H9 (cell line): ENCODE results near the gene HEXA. TPM values are rescaled to one million over a fixed set of nuclear protein-coding genes. Genes with fewer than 3 reads are reported as not detected.

ENCODE experiments used
- DNase-seq: peaks from one replicate; pipeline ENCODE4 v3.0.0-alpha.2; 2017
- H2AFZ ChIP-seq: one replicate; pipeline ENCODE4 v1.6.1; 2013; ENCODE audit warnings: mild to moderate bottlenecking, low read length, control low read depth, moderate library complexity
- H2AK5ac ChIP-seq: 2 replicates; pipeline ENCODE4 v1.6.1; 2013; ENCODE audit warnings: low read length, control low read depth, mixed read lengths; ENCODE audit not compliant: insufficient read length
- H2BK120ac ChIP-seq: one replicate; pipeline ENCODE4 v1.6.1; 2013; ENCODE audit warnings: low read depth, mild to moderate bottlenecking, low read length, control low read depth, inconsistent platforms; ENCODE audit not compliant: poor library complexity, severe bottlenecking
- H2BK12ac ChIP-seq: 2 replicates; pipeline ENCODE4 v1.6.1; 2013; ENCODE audit warnings: low read length, control low read depth, mixed read lengths, low read depth; ENCODE audit not compliant: insufficient read length
- H2BK15ac ChIP-seq: 2 replicates; pipeline ENCODE4 v1.6.1; 2013; ENCODE audit warnings: low read depth, low read length, control low read depth
- H2BK20ac ChIP-seq: one replicate; pipeline ENCODE4 v1.6.1; 2013; ENCODE audit warnings: low read depth, mild to moderate bottlenecking, low read length, control low read depth, inconsistent platforms; ENCODE audit not compliant: poor library complexity, severe bottlenecking
- H2BK5ac ChIP-seq: 2 replicates; pipeline ENCODE4 v1.6.1; 2013; ENCODE audit warnings: low read length, control low read depth, mixed read lengths; ENCODE audit not compliant: insufficient read length
- H3K14ac ChIP-seq: 2 replicates; pipeline ENCODE4 v1.6.1; 2013; ENCODE audit warnings: low read length, control low read depth; ENCODE audit not compliant: insufficient read depth
- H3K18ac ChIP-seq: 2 replicates; pipeline ENCODE4 v1.6.1; 2013; ENCODE audit warnings: low read depth, mild to moderate bottlenecking, mixed read lengths, low read length, control low read depth; ENCODE audit not compliant: insufficient read length
- H3K23ac ChIP-seq: 2 replicates; pipeline ENCODE4 v1.6.1; 2013; ENCODE audit warnings: low read length, control low read depth, mixed read lengths, low read depth; ENCODE audit not compliant: insufficient read length
- H3K23me2 ChIP-seq: 2 replicates; pipeline ENCODE4 v1.6.1; 2013; ENCODE audit warnings: low read depth, mild to moderate bottlenecking, mixed read lengths, low read length, control low read depth; ENCODE audit not compliant: insufficient read length, poor library complexity, severe bottlenecking
- H3K27ac ChIP-seq: 2 replicates; pipeline ENCODE4 v1.5.1; 2013; ENCODE audit warnings: low read length, control low read depth, mixed read lengths, low read depth; ENCODE audit not compliant: insufficient read length
- H3K27me3 ChIP-seq: 2 replicates; pipeline ENCODE4 v1.6.1; 2013; ENCODE audit warnings: low read length, control low read depth, inconsistent platforms; ENCODE audit not compliant: insufficient read depth
- H3K4ac ChIP-seq: 2 replicates; pipeline ENCODE4 v1.6.1; 2013; ENCODE audit warnings: low read depth, mild to moderate bottlenecking, control low read depth, inconsistent platforms, low read length, moderate library complexity
- H3K4me1 ChIP-seq: 2 replicates; pipeline ENCODE4 v1.6.1; 2013; ENCODE audit warnings: low read length, control low read depth, inconsistent platforms; ENCODE audit not compliant: insufficient read depth
- H3K4me2 ChIP-seq: 2 replicates; pipeline ENCODE4 v1.6.1; 2013; ENCODE audit warnings: low read length, control low read depth, mixed read lengths; ENCODE audit not compliant: insufficient read length, insufficient read depth
- H3K56ac ChIP-seq: 2 replicates; pipeline ENCODE4 v1.6.1; 2013; ENCODE audit warnings: low read depth, mild to moderate bottlenecking, mixed read lengths, low read length, control low read depth; ENCODE audit not compliant: insufficient read length
- H3K79me1 ChIP-seq: 2 replicates; pipeline ENCODE4 v1.6.1; 2013; ENCODE audit warnings: low read depth, mild to moderate bottlenecking, moderate library complexity, low read length, control low read depth, inconsistent platforms; ENCODE audit not compliant: insufficient read depth, poor library complexity, severe bottlenecking
- H3K79me2 ChIP-seq: 2 replicates; pipeline ENCODE4 v1.6.1; 2013; ENCODE audit warnings: low read length, control low read depth, inconsistent platforms; ENCODE audit not compliant: insufficient read depth
- H3K9ac ChIP-seq: 2 replicates; pipeline ENCODE4 v1.6.1; 2013; ENCODE audit warnings: low read length, control low read depth, mixed read lengths; ENCODE audit not compliant: insufficient read length; ENCODE audit errors: extremely low read depth
- H3K9me3 ChIP-seq: one replicate; pipeline ENCODE4 v1.6.1; 2013; ENCODE audit warnings: low read depth, low read length, inconsistent platforms; ENCODE audit not compliant: control insufficient read depth
- H3T11ph ChIP-seq: one replicate; pipeline ENCODE4 v1.6.1; 2013; ENCODE audit warnings: mild to moderate bottlenecking, low read length, control low read depth, inconsistent platforms
- H4K20me1 ChIP-seq: one replicate; pipeline ENCODE4 v1.6.1; 2013; ENCODE audit not compliant: control insufficient read depth, insufficient read length, insufficient read depth
- H4K5ac ChIP-seq: 2 replicates; pipeline ENCODE4 v1.6.1; 2013; ENCODE audit warnings: low read depth, mild to moderate bottlenecking, mixed read lengths, low read length, control low read depth; ENCODE audit not compliant: insufficient read length
- H4K8ac ChIP-seq: replicated peaks from 2 replicates; pipeline ENCODE4 v1.6.1; 2013; ENCODE audit warnings: low read length, control low read depth, mixed read lengths, low read depth; ENCODE audit not compliant: insufficient read length
- H4K91ac ChIP-seq: 2 replicates; pipeline ENCODE4 v1.6.1; 2013; ENCODE audit warnings: low read depth, mild to moderate bottlenecking, moderate library complexity, mixed read lengths, low read length, control low read depth; ENCODE audit not compliant: insufficient read length
- H3K27ac Mint-ChIP-seq, 3 experiments: 2 replicates in 2 of 3; 3 replicates in 1 of 3; pipeline ENCODE4 v1.8.0; 2020 to 2021; ENCODE audit warnings: mixed read lengths in 3 of 3, mild to moderate bottlenecking in 1 of 3, moderate library complexity in 1 of 3
- H3K27me3 Mint-ChIP-seq: 2 replicates; pipeline ENCODE4 v1.8.0; 2021; ENCODE audit warnings: low read depth, mild to moderate bottlenecking, moderate library complexity, mixed read lengths
- H3K36me3 Mint-ChIP-seq, 3 experiments: 2 replicates in 2 of 3; 3 replicates in 1 of 3; pipeline ENCODE4 v1.8.0; 2020 to 2021; ENCODE audit warnings: low read depth in 3 of 3, mixed read lengths in 3 of 3; ENCODE audit not compliant: insufficient read depth in 1 of 3
- H3K4me1 Mint-ChIP-seq, 2 experiments: 2 replicates each; pipeline ENCODE4 v1.8.0; 2020; ENCODE audit warnings: mixed read lengths in 2 of 2
- H3K4me3 Mint-ChIP-seq, 2 experiments: 2 replicates in 1 of 2; 3 replicates in 1 of 2; pipeline ENCODE4 v1.8.0; 2020 to 2021; ENCODE audit warnings: mild to moderate bottlenecking in 2 of 2, mixed read lengths in 2 of 2, moderate library complexity in 1 of 2
- H3K9me3 Mint-ChIP-seq, 2 experiments: 2 replicates in 1 of 2; 3 replicates in 1 of 2; pipeline ENCODE4 v1.8.0; 2020; ENCODE audit warnings: mild to moderate bottlenecking in 2 of 2, mixed read lengths in 2 of 2, moderate library complexity in 1 of 2
- WGBS: extraction: QIAGEN DNeasy Blood & Tissue Kit; methylation state at CpG from one replicate; pipeline ENCODE4 v1.1.7; 2013; ENCODE audit warnings: missing lambda C conversion rate, low lambda C conversion rate, mixed read lengths; ENCODE audit not compliant: insufficient read length; ENCODE audit errors: extremely low coverage; 5-methylcytosine and 5-hydroxymethylcytosine counted together
- total RNA-seq: library from RNA; stranded (reverse); gene quantifications from 2 replicates; pipeline ENCODE4 v1.2.1, GENCODE V29; 2021
- TF ChIP-seq, protein P1 (sequence below): fragments of 200-600 bp; sonication (generic); conservative IDR thresholded peaks from 3 replicates; pipeline ENCODE4 v1.8.0; 2021; ENCODE audit warnings: antibody characterized with exemption, mild to moderate bottlenecking

HEXA gene
- total RNA-seq, 1 experiment from 2014 or later: 54.7 TPM

DNA sequence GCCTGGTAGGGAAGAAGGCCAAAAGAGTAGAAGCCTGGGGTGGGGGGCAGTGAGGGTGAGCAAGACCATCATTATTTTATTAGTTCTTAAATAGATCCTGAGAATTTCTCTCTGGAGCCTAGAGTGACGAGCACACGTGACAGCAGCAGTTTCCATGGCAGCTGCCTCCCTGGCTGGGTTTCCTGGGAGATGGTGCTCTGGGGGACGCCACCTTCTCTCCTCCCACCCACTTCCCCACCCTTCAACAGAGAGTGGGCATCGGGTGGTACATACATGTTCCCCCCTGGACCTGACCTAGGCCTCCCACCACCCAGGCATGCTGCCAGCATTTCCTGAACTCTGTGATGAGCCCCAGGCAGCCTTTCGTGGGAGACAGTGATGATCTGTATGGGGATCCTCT lies 68.8 kb downstream of the HEXA start:
- Histone ChIP-seq H3K14ac (no peak overlapping the region), H3K23me2 (no peaks in the 10 kb centered on the region), H3K18ac (no peak overlapping the region), H3K79me1 (no peaks in the 10 kb centered on the region), H3K27ac (no peak overlapping the region), H4K5ac (no peak overlapping the region), H4K20me1 (no peaks in the 10 kb centered on the region), H4K91ac (no peak overlapping the region), H3K4me2 (no peak overlapping the region), H3K9ac (no peak overlapping the region), H3K27me3 (no peaks in the 10 kb centered on the region), H3K9me3 (no peaks in the 10 kb centered on the region), H2BK12ac (no peak overlapping the region), H3K23ac (no peak overlapping the region), H3K79me2 (no peaks in the 10 kb centered on the region), H2BK5ac (no peak overlapping the region), H2AFZ (no peak overlapping the region), H3T11ph (no peak overlapping the region), H2AK5ac (no peak overlapping the region), H2BK15ac (no peak overlapping the region), H2BK120ac (no peak overlapping the region), H2BK20ac (no peak overlapping the region), H3K56ac (no peak overlapping the region), H3K4me1 (no peaks in the 10 kb centered on the region), H3K4ac (no peak overlapping the region), H4K8ac (no peak overlapping the region)
- Mint-ChIP-seq H3K27me3 (peaks cover 59% of the 10 kb centered on the region), H3K9me3 (no peaks in the 10 kb centered on the region), H3K4me3 (no peak overlapping the region), H3K27ac (no peak overlapping the region; a peak in 1 of 7 replicates), H3K36me3 (no peaks in the 10 kb centered on the region), H3K4me1 (no peaks in the 10 kb centered on the region)
- TF ChIP-seq, protein P1, sequence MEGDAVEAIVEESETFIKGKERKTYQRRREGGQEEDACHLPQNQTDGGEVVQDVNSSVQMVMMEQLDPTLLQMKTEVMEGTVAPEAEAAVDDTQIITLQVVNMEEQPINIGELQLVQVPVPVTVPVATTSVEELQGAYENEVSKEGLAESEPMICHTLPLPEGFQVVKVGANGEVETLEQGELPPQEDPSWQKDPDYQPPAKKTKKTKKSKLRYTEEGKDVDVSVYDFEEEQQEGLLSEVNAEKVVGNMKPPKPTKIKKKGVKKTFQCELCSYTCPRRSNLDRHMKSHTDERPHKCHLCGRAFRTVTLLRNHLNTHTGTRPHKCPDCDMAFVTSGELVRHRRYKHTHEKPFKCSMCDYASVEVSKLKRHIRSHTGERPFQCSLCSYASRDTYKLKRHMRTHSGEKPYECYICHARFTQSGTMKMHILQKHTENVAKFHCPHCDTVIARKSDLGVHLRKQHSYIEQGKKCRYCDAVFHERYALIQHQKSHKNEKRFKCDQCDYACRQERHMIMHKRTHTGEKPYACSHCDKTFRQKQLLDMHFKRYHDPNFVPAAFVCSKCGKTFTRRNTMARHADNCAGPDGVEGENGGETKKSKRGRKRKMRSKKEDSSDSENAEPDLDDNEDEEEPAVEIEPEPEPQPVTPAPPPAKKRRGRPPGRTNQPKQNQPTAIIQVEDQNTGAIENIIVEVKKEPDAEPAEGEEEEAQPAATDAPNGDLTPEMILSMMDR: no peak
- WGBS: no CpG with 5 or more reads among the region's 5 CpGs
- DNase-seq: no peak
